Measurements from ENCODE around the gene LMBRD2. TPM values are rescaled to one million over a fixed set of nuclear protein-coding genes. Genes with fewer than 3 reads are reported as not detected.

Gene LMBRD2
- total and polyA plus RNA-seq, 2 donors (not counting 3 experiments of a cell fraction or from before 2014, with no cell fraction given) = 1.2 to 5.2 TPM

DNA sequence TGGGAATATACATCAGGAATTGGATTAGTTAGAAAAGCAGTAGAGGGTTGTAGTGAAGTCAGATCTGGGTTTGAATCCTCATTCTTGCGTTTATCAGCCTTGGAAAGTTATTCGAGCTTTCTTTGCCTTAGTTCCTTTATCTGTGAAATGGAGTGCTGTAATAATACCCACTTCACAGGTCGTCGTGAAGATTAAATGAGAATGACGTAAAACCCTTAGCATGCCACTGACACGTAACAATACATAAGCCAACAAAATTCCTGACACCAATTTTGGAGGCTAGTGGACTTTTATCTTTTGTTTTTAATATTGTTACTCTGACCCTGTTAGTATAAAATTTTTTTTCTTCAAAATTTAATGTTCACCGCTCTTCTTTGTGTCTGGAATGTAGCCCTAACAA, 3.6 kb upstream of the LMBRD2 start:
- dilution Hi-C loops (cut with MboI; ENCODE audit: extremely low pct_ligation_motif_present, low sequenced_read_pairs) (no loop called here), intact Hi-C loops (cut with micrococcal nuclease) (no loop called here)
- Histone ChIP-seq H3K4me1 (ENCODE audit: control insufficient read depth, extremely low read depth, insufficient read depth, low read length) (peaks cover 19% of the 10 kb centered on the region), H3K9me1 (replicated peaks; ENCODE audit: control insufficient read depth, extremely low read depth, insufficient read depth, low read length) (no peaks in the 10 kb centered on the region), H3K4me2 (ENCODE audit: insufficient read depth, low read length) (no peak overlapping the region), H2AFZ (ENCODE audit: low read depth, low read length) (no peak overlapping the region), H3K27ac (ENCODE audit: insufficient read depth, low read depth, low read length) (no peak overlapping the region), H3K79me2 (ENCODE audit: control insufficient read depth, insufficient read depth, low read length) (peaks cover 26% of the 10 kb centered on the region), H3K9me3 (replicated peaks; ENCODE audit: control insufficient read depth, insufficient read depth, low read length) (no peaks in the 10 kb centered on the region), H3K36me3 (ENCODE audit: control insufficient read depth in 2 of 2, extremely low read depth in 1 of 2, insufficient read depth in 2 of 2, low read length in 2 of 2) (no peaks in the 10 kb centered on the region), H4K20me1 (replicated peaks; ENCODE audit: control insufficient read depth, extremely low read depth, insufficient read depth, low read length) (no peaks in the 10 kb centered on the region), H3K9ac (replicated peaks; ENCODE audit: extremely low read depth, insufficient read depth, low read length) (no peak overlapping the region), H3K27me3 (ENCODE audit: control insufficient read depth in 2 of 2, insufficient read depth in 2 of 2, low read length in 2 of 2) (no peaks in the 10 kb centered on the region), H3K4me3 (replicated peaks in 1 of 3; ENCODE audit: insufficient read depth in 1 of 3, low read depth in 1 of 3, low read length in 3 of 3) (no peak overlapping the region)
- FAIRE-seq (no peak), DNase-seq (ENCODE audit: low read depth, low spot score) (no peak)
- TF ChIP-seq POLR2A (IDR thresholded peaks at IDR 0.05; ENCODE audit: low read depth, low read length) (no peak), FOS (IDR thresholded peaks at IDR 0.05; ENCODE audit: borderline replicate concordance, insufficient read depth, low read length) (no peak), MYC (IDR thresholded peaks at IDR 0.05; ENCODE audit: low read depth, low read length) (no peak)
- no TSS peak for BruUV-seq (replicated peaks)
- ChIA-PET POLR2A (no interaction called here), CTCF (interaction anchor here (0.9 to 1.4 kb wide), 2 partner anchors 11 to 23 kb away, joined by 3 read pairs; no protein-coding TSS in a partner anchor)

DNA sequence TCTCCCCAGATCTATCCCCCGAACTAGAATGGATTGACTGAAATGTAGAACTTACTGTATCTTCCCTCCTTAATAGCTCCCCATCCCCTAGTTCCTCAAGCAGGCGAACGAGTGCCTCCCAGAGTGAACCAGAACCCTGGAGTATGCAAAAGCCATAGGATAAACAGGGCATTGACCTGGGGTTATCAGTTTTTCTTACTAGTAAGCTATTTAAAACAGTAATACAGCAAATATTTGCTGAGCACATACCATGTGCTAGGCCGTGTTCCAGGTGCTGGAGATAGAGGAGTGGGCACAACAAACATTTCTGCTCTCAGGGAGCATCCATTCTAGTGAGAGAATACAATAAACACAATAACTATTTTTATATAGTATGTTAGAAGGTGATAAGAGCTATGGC, 2.0 kb upstream of the LMBRD2 start:
- no peak overlapping the region for H2AFZ ChIP-seq (ENCODE audit: low read depth, low read length)
- dilution Hi-C loops (cut with MboI; ENCODE audit: extremely low pct_ligation_motif_present, low sequenced_read_pairs) = no loop called here
- H3K9me1 ChIP-seq (replicated peaks; ENCODE audit: control insufficient read depth, extremely low read depth, insufficient read depth, low read length) = no peaks in the 10 kb centered on the region
- H4K20me1 ChIP-seq (replicated peaks; ENCODE audit: control insufficient read depth, extremely low read depth, insufficient read depth, low read length) = no peaks in the 10 kb centered on the region
- intact Hi-C loops (cut with micrococcal nuclease) = loop anchor here (2.0 to 5.0 kb wide), 2 partner anchors 23 to 724 kb away; partner anchors contain the start of gene NIPBL
- FAIRE-seq (no peak), DNase-seq (ENCODE audit: low read depth, low spot score) (no peak)
- TF ChIP-seq GATA2 (IDR thresholded peaks at IDR 0.05; ENCODE audit: insufficient read depth, insufficient read length, low read depth, low read length) (no peak), EZH2 (IDR thresholded peaks at IDR 0.05; ENCODE audit: borderline replicate concordance, low read depth, low read length, severe bottlenecking) (no peak), POLR2AphosphoS5 (IDR thresholded peaks at IDR 0.05; ENCODE audit: insufficient read depth, low read depth, low read length) (no peak), JUN (IDR thresholded peaks at IDR 0.05; ENCODE audit: borderline replicate concordance, insufficient read depth, insufficient read length, low read depth) (no peak)
- TF ChIP-seq, protein P1, sequence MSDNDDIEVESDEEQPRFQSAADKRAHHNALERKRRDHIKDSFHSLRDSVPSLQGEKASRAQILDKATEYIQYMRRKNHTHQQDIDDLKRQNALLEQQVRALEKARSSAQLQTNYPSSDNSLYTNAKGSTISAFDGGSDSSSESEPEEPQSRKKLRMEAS (IDR thresholded peaks at IDR 0.05; ENCODE audit: insufficient read depth, insufficient read length) = no peak
- H3K4me2 ChIP-seq (ENCODE audit: insufficient read depth, low read length) = peak overlapping the region; percentile 70
- no TSS peak for BruUV-seq (replicated peaks)
- H3K27me3 ChIP-seq (ENCODE audit: control insufficient read depth in 2 of 2, insufficient read depth in 2 of 2, low read length in 2 of 2) = no peaks in the 10 kb centered on the region
- ChIA-PET CTCF (interaction anchor here (3.6 to 4.7 kb wide), 2 partner anchors 75 to 87 kb away, joined by 19 to 30 read pairs; partner anchors contain the start of gene NADK2), POLR2A (no interaction called here)
- H3K9ac ChIP-seq (replicated peaks; ENCODE audit: extremely low read depth, insufficient read depth, low read length) = no peak overlapping the region
- peaks cover 26% of the 10 kb centered on the region for H3K79me2 ChIP-seq (ENCODE audit: control insufficient read depth, insufficient read depth, low read length)
- H3K4me3 ChIP-seq (replicated peaks in 1 of 3; ENCODE audit: insufficient read depth in 1 of 3, low read depth in 1 of 3, low read length in 3 of 3) = no peak overlapping the region
- no peaks in the 10 kb centered on the region for H3K9me3 ChIP-seq (replicated peaks; ENCODE audit: control insufficient read depth, insufficient read depth, low read length)
- H3K4me1 ChIP-seq (ENCODE audit: control insufficient read depth, extremely low read depth, insufficient read depth, low read length) = peaks cover 19% of the 10 kb centered on the region
- H3K27ac ChIP-seq (ENCODE audit: insufficient read depth, low read depth, low read length) = no peak overlapping the region
- H3K36me3 ChIP-seq (ENCODE audit: control insufficient read depth in 2 of 2, extremely low read depth in 1 of 2, insufficient read depth in 2 of 2, low read length in 2 of 2) = no peaks in the 10 kb centered on the region

All from endothelial cell of umbilical vein (primary cell).